Activated T-cell treated with anti-CD3 and anti-CD28 coated beads, Interleukin-2, amount 50 U/mL, for 1 hour (primary cell): Measurements from ENCODE around the gene MLST8.

Source experiments
- DNase-seq: peaks from one replicate; pipeline ENCODE4 v3.0.0-alpha.2; 2020

The MLST8 gene

GRCh38 chr16:2173916-2174315 lies 31.3 kb upstream of the MLST8 start:
- DNase-seq = no peak

DNA sequence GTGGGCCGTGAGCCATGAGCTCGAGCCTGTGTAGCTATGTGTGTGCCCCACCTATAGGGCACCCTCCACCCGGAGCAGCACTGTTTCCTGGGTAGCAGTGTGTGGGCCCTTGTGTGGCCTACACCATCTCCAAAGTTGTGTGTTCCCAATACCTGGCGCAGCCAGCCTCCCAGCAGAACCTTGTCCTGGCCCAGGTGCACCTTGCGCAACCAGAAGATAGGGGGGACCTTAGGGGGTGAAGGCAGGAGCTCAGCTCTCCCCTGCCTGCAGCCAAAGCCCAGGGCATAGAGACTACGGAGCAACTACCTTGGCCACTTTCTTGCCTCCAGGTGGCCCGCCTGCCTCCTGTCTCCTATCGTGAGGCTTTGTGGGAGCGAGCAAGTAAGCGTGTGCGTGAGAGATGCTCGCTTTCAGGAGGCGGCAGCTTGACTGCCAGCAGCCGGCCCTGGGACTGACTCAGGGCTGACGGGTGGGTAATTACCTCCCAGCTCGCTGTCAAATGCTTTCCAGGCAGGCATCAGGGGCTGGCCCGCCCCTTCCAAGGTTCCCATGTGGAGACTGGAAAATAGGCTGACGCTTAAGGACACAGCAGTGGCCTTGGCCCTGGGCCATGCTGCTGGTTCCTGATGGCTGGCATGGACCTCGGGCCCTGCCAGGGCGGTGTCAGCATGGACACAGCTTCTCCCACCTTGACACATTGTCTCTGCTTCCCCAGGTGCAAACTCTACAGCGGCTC lies 30.7 kb upstream of the MLST8 start:
- no peak for DNase-seq

- no peak for DNase-seq
These were observed 29.8 kb upstream of the MLST8 start for GRCh38 chr16:2175454-2175853.

DNA sequence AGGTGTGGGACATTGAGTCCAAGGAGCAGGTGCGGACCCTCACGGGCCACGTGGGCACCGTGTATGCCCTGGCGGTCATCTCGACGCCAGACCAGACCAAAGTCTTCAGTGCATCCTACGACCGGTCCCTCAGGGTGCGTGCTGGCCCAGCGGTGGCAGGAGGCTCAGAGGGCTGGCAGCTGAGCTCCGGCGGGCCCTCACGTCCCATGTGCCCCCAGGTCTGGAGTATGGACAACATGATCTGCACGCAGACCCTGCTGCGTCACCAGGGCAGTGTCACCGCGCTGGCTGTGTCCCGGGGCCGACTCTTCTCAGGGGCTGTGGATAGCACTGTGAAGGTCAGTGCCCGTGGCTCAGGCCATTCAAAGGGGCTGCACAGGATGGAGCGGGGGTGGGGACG lies 29.2 kb upstream of the MLST8 start:
- DNase-seq = no peak

- no peak for DNase-seq
These were observed 28.2 kb upstream of the MLST8 start for GRCh38 chr16:2177101-2177500.

- DNase-seq = no peak
These were observed 27.7 kb upstream of the MLST8 start for GRCh38 chr16:2177561-2177960.

- DNase-seq = peak; percentile 61
These were observed 26.7 kb upstream of the MLST8 start for GRCh38 chr16:2178321-2179106.

GRCh38 chr16:2179107-2179501 lies 26.1 kb upstream of the MLST8 start:
- DNase-seq = no peak

DNA sequence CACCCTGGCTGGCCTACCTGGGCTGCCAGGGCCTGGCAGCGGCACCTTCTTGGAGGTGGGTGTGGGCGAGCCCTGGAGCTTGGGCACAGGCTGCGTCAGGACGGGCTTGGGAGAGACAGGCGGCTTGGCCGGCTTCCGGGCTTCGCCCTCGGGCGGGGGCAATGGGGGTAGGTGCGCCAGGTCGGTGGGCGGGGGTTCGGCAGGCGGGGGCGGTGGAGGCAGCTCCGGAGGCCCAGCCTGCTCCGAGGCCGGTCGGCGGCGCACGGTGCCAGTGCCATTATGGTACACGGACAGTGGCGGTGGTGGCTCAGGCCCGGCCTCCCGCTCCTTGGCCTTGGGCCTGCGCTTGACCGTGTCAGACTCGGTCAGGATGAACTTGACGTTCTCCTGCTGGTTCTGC lies 25.7 kb upstream of the MLST8 start:
- no peak for DNase-seq

DNA sequence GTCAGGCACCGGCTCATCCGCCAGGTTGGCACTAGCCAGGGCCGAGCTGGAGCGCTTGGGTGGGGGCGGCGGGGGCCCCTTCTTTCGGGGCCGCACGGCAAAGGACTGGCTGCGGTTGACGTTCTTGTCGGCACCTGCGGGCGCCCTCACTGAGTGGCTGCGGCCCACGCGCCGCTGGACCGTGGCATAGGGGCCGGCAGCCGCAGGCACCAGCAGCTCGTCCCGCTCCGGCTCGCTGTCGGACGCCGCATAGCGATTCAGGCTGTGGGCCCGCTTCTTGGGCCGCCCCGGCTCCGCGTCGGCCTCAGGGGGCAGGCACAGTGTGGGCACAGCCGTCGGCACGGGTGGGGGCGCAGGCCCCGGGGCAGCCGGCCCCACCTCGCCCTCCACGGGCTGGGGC lies 24.8 kb upstream of the MLST8 start:
- no peak for DNase-seq

GRCh38 chr16:2180962-2181923 lies 24.0 kb upstream of the MLST8 start:
- DNase-seq = no peak

DNA sequence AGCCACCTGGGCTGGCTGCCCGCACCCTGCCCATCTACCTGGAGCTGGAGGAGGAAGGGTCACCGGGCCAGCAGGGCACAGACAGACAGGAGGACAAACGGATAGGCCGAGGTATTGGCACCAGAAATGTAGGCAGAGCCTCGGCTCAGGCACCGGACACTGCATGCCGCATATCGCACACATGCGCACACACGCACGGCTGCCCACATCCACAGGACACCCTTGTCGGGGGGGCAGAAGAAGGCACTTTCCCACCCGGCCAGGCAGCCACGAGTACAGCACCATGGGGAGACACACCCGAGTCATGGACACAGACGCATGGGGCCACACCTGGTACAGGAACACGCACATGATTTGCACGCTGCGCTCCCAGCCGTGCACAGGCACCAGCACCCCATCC lies 23.3 kb upstream of the MLST8 start:
- no peak for DNase-seq

DNA sequence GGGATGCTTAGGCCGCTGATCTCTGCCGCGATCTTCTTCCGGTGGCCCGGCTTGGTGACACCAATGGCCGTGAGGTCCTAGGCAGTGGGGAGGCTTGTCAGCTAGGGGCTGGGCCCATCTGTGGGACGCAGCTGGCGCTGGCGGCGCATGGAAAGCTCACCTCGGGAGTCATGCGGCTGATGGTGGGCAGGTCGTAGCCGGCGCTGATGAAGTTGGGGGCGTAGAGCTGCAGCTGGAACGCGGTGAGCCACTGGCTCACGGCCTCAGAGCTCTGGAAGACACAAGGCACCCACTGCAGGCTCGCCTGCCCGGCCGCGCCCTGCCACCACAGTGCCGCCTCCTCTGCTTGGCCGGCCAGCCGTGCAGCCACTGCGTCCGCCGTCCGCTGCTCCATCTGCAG lies 21.6 kb upstream of the MLST8 start:
- DNase-seq = no peak

DNA sequence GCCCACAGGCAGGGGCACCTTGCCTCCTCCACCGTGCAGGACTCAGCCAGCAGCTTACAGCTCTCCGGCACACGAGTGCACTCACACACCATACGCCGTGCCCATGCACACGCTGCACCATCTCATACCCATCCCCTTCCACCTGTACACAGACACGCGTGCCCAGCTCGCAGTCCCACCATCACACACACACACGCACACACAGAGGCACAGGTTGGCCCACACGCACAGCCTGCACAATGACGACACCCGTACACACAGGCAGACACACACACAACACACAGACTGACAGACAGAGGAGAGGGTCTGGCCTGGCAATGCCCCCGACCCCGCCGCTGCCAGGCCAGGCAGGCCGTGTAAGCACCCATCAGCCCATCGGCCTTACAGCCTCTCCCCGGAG lies 20.9 kb upstream of the MLST8 start:
- DNase-seq = no peak

DNA sequence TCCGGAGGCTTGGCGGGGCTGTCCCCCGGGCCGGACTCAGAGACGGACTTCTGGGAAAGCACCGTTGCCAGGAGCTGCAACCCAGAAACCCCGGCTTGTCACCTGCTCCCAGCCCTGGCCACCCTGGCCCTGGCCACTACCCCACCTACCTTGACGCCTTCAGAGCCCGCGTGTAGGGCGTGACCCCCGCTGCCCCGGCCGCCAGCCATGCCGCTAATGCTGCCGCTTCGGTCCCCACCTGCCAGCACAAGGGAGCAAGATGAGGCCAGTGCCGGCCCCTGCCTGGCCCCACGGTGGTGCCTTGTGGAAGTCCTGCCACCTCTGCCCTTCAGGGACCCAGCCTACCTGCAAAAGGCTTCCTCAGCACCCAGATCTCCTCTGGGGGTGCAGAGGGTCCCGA lies 20.3 kb upstream of the MLST8 start:
- DNase-seq = no peak

GRCh38 chr16:2186064-2186463 lies 19.2 kb upstream of the MLST8 start:
- no peak for DNase-seq

DNA sequence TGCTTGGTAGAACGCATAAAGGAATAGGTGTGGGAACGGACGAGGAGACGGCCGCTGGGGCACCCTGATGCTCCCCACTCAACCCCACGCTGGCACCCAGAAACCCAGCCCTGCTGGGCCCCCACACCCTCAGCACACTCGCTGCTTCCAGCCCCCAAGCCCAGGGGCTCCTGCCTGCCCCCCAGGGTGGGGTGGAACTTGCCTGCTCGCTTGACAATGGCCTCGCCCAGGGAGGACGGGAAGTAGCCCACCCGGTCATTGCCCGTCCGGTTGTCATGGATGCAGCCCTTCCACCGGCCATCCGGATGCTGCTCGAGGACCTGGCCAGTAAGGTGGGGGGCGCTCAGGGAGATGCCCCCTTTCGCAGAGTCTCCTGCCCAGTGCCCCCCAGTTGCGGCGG lies 18.7 kb upstream of the MLST8 start:
- no peak for DNase-seq

DNA sequence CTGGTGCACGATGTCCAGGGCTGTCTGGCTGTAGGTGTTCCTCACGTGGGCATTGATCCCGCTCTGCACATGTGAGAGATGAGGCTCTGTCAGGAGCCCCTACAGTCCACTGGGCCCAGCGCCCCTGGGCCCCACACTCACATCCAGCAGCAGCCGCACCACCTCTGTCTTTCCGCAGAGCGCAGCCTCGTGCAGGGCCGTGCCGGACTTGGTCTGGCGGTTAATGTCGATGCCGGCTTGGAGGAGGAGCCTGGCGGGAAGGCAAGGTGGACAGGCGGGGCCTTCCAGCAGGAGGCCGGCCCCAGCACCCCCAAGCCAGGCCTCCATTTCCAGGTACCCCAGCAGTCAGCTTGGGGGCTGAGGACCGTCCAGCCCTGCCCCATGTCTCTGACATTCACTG lies 18.0 kb upstream of the MLST8 start:
- no peak for DNase-seq

DNA sequence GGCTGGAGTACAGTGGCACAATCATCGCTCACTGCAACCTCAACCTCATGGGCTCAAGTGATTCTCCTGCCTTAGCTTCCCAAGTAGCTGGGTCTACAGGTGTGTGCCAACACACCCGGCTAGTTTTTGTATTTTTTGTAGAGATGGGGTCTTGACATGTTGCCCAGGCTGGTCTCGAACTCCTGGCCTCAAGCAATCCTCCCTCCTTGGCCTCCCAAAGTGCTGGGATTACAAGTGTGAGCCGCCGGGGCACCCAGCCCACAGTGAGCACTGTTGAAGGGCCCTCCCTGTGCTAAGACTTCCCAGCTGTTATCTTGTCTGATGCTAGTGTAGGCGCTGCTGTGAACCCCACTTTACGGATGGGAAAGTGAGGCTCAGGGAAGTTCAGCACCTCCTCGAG lies 16.9 kb upstream of the MLST8 start:
- DNase-seq = no peak

- no peak for DNase-seq
These were observed 15.9 kb upstream of the MLST8 start for GRCh38 chr16:2189252-2189893.

DNA sequence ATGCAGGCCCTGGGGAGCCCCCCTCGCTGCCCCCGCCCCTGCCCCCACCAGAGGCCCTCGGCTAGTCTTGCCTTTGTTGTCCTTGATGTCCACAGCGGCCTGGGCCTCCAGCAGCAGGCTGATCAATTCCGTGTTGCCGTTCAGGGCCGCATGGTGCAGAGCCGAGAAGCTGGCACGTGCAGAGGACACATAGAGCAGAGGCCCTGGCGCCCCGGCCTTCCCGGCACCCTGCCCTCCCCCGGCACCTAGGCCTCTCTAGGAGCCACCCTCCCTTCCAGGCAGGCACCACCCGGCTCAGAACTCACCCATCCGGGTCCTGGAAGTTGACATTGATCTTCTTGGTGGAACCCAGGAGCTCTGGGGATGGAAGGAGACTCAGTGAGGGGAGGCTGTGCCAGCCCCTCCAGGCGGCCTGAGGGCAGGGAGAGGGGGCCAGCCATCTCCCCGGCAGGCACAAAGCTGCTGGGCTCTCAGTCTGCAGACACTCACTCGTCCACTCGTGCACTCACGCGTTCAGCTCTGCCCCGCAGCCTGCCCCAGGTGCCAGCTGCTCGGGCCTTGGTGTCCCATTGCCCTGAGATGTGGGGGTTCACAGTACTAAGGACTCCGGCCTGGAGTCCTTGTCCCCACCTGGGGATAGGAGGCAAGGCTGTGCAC lies 15.1 kb upstream of the MLST8 start:
- DNase-seq = no peak

DNA sequence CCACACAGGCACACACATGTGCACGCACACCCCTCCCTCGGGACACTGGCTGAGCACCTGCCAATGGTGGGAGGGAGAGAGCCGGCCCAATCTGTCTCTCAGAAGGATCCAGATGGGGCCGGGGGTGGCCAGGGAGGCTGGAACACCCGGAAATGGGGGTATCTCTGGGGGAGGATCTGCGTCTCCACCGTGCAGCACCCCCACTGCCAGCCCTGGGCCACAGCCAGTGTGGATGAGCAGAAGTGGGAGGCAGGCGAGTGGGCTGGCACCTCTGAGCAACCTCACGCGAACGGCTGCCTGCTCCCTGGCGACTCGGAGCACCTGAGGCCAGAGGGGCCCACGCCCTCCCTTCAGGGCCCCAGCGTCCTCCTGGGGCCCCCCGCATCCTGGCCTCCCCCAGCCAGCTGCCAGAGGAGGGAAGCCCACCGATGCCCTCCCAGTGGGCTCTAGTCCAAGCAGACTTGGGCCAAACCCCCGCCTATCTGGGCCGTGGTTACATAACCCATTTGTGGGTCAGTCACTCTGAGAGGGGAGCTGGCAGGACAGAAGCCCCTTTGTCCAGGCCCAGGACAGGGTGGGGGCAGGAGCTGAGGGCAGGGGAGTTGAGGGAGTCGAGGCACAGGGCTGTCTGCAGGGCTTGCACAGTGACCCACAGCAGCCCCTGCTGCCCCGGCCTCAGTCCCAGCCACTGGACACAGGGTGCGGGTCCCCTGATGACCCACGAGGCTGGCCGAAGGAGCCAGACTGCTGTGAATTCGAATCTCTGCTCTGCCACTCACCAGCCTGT lies 14.4 kb upstream of the MLST8 start:
- no peak for DNase-seq
